Fibroblast of skin of scalp (primary cell): ENCODE measurements around the gene KCNB1.

Source experiments
- DNase-seq: peaks from one replicate; pipeline ENCODE4 v3.0.0-alpha.2; 2013

The KCNB1 gene

DNA sequence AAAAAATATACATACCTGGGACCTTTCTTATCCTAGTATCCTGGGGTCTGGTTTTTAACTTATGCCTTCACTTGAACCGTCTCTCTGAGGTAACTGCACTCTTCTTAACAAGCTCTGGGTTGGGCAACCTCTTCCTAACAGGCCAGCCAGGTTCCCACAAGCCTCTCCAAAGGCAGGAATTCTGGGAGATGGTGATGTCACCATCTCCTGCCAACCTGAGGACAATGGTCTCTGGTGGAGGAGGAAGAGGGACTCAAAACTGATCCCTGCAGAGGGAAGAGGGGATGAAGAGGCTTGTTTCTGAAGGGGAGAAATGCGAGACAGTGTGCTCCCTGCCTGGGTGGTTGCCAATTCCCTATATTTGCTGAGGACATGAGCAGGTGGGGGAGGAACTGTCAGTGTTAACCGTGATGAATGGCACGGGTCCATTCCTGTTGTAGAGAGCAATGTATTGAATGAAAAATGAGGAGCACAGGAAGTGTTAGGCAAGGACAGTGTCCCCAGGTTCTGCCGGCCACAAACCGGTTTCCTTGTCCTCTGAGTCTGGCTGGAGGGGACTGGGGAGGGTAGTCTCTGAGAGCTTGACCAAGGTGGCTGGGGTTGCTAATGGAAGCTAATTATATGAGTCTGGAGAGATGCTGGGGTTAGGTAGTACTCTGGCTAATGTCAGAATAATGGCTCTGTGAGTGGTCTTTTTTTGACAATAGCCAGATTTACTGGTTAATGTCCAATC, 95.5 kb downstream of the KCNB1 start:
- DNase-seq, result no peak

DNA sequence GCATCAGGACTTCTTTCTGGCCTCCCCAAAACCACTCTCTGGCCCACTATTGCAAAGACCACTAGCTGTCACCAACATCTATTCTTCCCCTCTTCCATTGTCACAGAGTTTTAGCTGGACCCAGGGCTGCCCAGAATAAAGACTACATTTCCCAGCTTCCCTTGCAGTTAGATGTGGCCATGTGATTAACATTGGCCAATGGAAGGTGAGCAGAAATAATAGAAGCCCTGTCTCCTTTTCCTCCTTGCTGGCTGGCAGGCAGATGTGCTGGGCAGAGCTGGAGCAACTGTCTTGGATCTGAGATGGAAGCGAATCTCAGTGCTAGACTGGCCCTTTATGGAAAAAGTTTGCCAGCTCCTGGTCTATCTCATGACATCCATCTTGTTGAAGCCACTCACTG, 97.0 kb downstream of the KCNB1 start:
- DNase-seq, result peak; percentile 49

DNA sequence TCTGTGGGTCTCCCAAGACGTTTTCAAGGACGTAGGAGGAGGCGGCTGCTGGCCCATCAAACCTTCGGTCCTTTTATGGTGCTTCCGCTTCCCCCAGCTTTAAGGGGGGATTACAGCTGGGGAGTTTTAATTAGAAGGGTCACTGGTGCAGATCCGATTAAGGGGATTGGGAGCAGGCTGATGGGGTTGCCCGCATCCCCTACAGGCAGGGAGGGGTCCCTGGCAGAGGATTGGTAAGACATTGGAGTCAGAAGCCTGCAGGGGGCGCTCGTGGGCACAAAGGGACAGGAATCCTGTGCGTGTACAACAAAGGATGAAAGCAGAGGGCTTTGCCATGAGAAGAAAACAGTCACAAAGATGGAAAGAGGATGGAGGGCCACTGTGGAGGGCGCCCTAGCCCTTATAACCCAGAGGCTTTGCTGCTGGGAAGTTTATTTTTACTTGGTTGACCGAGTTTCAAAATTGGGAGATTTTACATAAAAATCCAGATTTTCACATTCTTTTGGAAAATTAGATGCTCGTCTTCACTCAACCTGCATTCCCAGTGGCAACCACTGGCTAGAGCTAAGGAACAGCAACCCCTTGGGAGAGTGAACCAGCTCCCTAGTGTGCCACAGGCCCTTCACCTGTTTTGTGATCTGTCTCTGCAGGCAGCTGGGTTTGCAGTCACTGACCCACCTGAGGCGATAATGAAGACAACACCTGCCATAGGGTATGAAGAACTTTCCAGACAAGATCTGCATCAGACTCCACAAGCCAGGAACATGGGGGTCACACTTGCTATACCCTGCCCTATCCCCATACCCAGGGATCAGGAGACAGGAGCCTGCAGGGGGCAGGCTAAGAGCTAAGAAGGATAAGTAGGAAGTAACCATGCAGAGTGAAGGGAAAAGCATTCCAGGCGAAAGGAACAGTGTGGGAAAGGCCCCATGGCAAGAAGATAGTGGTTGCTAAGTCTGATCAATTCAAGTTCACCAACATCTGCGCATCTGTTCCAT, 97.7 kb downstream of the KCNB1 start:
- DNase-seq, result peak; percentile 54

DNA sequence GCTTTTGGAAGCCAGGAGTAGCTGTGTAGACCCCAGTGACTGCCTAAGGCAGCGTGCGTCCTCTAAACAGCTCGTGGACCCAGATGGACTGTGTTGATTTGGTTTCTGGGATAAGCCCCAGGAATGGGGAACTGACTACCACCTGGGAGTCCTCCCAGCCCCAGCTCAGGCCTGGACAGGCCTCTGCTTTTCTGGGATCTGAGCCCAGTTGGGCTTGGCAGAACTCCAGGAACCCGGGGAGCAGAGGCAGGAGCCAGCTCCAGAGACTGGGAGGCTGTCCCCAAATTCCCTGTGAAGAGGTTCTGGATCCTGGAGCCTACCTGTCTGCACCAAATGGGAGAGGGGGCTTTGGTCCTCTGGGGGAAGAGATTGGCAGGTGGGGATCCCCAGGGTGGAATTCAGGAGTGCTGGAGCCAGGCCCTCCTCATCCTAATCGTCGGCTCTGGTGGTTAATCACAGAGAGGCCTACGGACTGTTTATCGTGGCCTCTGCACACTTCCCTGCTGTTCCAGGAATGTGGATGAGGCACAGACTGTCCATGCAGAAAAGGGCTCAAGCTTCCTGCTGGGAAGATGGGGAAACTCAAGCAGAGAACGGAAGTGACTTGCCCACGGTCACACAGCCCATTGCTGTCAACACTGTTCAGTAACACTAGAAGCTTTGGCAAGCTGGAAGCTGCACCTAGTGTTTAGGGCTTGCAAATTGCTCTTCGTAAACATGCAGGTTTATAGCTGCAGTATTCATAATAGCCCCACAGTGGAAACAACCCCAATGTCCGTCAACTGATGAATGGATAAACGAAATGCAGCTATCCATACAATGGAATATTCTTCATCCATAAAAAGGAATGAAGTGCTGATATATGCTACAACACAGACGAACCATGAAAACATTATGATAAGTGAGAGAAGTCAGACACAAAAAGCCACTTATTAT, 100.6 kb downstream of the KCNB1 start:
- peak; percentile 79 for DNase-seq

DNA sequence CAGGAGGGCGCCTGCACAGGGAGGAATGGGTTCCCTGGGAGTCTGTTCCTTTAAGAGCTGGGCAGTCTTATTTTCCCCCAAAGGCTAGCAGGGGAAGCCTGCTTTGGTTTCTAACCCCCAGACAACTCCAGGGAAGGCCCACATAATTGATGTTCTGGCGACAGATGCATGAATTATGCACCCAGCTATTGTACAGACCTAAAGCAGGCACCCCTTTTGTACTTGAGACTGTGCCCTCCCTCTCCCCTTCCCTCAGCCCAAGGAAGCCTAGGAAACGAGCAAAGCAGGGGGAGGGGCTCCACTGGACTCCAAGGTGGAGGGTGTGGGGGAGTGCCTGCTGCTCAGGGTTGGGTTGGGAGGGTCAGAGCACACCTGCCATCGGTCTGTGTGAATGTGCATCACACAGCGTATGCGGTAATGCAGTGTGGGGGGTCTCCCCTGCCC, 102.1 kb downstream of the KCNB1 start:
- DNase-seq, result no peak

DNA sequence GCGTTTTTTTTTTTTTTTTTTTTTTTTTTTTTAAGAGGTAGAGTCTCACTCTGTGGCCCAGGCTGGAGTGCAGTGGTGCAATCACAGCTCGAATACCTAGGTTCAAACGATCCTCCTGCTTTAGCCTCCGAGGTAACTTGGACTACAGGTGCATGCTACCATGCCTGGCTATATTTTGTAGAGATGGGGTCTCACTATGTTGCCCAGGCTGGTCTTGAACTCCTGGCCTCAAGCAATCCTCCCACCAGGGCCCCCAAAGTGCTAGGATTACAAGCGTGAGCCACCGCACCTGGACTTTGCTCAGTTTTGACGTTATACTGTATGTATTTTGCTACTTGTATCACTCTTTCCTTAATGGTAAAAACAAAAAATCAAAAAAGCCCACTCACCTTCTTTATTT, 103.1 kb downstream of the KCNB1 start:
- no peak for DNase-seq

DNA sequence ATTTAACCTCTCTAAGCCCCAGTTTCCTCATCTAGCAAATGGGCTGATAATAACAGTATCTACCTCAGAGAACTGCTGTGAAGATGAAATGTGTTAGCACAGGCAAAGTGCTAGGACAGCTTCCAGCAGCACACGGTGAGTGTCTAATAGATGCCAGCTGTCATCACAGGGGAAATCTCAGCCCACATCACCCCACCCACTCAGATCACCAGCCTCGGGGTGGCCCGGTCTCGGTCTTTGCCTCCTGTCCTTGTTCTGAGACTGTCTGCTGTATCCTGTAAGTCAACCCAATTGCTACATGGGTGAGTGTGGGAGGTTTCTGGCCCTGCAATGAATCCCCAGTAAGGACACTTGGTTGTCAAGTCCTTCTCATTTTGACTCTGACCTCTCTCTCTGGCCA, 105.1 kb downstream of the KCNB1 start:
- DNase-seq, result no peak

DNA sequence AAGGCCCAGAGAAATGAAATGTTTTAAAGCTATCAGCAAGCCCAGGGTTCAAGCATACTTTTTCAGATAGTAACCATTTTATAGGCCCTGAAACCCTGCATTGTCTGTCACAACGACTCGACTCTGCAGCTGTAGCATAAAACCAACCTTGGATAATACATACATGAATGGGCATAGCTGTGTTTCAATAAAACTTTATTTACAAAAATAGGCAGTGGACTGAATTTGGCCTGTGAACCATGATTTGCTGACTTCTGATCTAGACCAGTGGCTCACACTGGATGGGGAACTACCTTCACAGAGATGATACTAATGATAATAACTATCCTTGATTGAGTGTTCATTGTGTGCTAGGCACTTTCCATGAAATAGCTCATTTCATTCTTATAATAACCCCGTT, 107.3 kb downstream of the KCNB1 start:
- DNase-seq, result no peak

DNA sequence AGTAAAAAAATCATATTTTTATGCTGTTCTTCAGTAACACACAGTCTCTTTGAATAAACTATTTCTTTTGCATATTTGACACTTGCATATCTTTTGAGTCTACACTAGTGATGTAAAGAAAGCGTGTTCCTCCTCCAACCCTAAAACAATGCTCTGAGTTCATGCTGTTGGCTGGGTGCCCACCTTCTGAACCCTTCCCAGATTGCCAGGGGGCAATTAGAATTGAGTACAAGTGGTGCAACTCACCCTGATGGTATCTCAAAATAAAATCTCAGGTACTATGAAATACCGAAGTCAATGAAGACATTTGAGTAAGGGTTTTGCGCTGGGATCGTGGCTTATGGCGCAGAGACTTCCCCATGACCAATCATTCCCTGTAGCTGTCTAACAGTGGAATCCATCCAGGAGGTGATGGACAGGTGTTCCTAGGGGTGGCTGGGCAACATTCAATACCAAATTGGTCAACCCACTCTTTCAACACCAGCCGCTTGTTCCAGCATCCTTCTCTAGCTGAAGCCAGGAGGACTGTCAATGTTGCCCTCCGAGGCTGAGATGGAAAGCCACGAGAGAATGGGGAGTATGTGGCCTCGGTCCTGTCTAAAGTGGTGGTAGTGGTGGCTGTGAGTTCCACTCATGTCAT, 110.3 kb downstream of the KCNB1 start:
- no peak for DNase-seq

DNA sequence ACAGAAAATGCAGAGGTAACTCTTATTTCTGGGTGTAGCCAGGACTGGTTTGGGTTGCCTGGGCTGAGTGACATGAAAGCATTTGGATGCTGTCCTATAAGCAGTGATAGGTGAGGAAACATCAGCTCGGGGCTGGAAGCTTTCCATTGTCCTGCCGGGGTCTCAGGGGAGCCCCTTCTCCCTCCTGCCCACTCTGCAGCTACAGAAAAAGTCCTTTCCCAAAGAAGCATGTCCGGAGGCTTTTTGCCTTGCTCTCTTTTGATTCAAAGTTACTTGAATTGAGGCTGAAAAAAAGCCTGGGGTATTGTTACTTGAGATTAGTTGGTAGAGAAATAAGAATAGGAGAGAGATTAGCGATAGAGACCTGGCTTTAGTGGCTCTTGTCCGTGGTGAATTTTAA, 113.9 kb downstream of the KCNB1 start:
- no peak for DNase-seq

DNA sequence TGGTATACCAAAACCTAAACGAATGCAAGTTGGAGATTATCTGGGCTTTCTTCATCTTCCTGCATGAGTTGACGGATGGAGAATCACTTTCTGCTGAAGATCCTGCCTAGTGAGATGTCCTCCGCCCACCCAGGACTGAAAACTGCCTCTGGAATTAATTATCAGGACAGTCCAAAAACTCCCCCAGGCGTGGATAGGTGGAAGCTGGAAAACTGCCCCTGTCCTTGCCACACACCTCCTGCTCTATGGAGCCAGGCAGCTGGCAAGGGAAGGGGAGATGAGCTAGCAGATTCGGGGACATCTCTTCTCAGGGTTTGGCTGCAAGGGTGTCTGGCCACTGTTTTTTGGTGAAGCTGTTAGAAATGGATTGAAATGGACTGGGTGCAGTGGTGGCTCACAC, 115.4 kb downstream of the KCNB1 start:
- no peak for DNase-seq

DNA sequence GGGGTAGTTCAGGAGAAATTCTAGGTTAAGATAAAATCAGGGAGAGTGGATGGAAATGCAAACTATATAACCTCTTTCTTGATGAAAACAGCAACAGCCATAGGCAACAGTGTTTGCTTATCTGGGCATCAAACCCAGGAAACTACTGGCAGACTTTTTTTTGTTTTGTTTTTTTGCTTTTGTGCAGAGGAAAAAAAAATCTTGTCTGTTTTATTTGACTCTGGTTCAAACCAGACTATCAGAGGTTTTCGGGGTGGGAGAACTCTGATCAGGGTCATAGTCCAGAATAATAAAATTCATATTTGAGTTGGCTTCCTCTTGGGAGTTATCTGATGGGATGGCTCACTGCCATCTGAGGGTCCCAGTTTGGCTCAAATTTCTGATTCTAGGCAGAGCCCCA, 115.8 kb downstream of the KCNB1 start:
- no peak for DNase-seq

DNA sequence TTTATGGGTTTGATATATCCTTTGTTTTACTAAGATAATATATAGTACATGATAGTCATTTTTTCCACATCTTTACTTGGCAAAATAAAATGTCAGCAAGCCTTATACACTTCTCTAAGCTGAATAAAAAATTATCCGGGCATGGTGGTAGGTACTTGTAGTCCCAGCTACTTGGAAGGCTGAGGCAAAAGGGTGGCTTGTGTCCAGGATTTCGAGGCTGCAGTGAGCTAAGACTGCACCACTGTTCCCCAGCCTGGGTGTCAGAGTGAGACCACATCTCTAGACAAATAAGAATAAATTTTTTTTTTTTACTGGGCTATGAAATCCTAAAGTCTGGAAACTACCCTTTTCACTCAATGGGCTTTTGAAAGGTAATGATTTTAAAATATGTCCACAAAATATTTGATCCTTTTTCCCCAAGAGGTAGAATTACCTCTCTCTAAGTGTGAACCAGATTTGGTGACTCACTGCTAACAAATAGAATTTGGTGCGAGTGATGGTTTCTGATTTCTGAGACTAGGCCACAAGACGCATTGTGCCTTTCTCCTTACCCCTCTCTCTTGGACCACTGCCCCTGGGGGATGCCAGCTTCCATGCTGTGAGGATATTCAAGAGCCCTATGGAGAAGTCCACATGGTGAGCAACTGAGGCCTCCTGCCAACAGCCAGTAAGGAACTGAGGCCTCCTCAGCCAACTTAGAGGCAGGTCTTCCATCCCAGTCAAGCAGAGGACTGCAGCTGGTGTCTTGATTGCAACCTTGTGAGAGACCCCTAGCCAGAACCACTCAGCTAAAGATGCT, 120.4 kb downstream of the KCNB1 start:
- no peak for DNase-seq

DNA sequence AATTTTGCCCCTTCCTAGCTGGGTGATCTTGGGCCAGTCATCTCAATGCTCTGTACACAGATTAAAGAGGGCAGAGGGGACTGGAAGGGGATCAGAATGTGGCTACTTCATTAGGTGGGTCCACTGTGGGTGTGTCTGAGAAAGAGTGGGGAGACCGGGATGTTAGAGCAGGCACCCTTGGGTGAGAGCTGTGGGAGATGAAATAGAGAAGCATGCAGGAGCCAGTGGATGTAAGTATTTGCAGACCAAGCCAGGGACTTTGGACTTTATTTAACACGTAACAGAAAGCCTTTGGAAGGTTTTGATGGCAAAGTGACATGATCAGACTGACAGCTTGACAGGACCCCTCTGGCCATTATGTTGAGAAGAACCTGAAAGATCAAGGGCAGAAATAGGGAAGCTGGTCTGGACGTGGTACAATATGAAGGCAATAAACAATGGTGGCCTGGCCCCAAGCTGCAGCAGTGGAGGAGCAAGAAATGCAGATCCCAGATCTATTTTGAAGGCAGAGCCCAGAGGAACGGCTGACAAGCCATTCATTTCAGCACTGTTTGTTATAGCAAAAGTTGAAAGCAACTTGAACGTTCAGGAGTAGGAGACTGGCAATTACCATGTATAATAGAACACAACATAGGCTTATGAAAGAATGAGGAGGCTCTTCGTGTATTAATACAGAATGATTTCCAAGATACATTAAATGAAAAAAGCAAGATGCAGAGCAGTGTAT, 122.1 kb downstream of the KCNB1 start:
- no peak for DNase-seq

DNA sequence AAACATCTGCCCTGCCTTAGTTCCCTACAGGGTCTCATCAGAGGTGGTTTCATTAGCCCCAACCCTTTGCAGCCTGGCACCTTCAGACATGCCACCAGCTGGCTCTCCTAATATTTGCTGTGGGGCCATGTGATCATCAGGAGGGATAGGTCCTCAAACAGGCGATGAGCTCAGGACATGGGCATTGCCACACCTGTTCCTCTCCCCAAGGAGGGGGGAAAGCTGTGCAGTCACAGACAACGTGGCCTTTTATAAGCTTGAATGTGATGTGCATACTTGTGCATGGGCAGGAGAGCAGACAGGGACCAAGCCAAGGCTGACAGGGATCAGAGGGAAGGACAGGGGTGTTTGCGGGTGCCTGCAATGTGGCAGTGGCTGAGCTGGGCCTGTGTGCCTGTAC, 125.8 kb downstream of the KCNB1 start:
- DNase-seq, result no peak

DNA sequence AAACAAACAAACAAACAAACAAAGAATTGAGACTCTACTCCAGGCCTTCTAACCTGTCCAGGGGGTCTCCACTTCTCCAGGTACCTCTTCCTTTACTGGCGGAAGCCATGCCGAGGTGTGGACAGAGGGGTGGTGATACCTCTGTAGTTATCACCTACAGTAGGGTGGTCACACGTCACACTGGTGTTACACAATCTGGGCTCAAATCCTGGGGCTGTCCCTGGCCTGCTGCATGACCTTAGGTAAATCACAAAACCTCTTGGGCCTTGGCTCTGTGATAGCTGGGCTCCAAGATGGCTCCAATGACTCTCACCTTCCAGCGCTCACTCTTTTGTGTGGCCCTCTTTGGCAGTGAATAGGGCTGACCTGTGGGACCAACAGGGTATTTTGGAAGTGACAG, 127.8 kb downstream of the KCNB1 start:
- DNase-seq, result no peak

DNA sequence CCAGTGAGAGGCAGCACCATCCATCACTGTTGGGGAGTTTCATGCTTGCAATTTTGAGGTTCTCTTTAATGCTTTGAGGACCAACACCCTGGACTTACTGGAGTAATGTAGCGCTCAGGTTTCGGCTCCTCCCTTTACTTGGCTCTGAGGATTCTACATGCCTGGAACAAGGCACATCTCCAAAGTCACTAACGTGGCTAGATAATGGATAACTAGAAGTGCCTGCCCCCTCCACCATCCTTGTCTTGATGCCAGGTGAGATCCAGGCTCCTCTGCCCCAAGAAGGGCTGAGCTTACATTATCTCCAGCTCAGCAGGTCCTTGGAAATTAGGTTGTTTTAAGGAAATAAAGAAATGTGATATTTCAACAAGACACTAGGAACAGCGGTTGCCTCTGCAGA, 129.1 kb downstream of the KCNB1 start:
- no peak for DNase-seq

DNA sequence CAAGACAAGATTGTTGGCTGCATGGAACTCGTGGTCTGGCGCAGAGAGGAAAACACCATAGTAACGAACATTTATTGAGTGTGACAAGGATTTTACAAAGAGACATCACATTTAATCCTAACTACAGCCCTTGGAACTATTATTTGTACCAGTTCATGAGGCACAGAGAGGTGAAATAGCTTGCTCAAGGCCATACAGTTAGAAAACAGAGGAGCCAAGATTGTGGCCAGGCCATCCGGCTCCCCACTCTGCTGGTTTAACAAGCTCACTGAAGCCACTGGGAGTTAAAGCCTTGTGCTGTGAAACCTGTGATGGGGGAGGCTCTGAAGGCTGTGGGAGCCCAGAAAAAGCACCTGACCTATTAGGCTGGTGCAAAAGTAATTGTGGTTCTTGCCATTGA, 129.7 kb downstream of the KCNB1 start:
- no peak for DNase-seq

DNA sequence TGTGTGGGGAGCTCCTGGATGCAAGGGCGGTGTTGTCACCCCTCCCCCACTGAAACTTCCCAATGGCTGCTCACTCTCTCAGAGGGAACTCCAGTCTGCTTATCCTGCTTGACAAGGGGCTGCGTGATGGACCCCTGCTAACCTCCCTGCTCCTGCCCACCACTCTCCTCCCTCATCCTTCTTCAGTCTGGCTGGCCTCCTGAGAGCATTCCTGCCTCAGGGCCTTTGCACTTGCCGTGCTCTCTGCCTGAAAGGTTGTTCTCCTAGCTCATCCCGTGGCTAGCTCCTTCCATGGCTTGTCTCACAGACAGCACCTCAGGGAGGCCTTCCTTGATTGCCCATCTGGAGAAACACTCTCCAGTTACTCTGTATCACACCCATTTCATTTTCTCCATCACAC, 130.7 kb downstream of the KCNB1 start:
- no peak for DNase-seq

DNA sequence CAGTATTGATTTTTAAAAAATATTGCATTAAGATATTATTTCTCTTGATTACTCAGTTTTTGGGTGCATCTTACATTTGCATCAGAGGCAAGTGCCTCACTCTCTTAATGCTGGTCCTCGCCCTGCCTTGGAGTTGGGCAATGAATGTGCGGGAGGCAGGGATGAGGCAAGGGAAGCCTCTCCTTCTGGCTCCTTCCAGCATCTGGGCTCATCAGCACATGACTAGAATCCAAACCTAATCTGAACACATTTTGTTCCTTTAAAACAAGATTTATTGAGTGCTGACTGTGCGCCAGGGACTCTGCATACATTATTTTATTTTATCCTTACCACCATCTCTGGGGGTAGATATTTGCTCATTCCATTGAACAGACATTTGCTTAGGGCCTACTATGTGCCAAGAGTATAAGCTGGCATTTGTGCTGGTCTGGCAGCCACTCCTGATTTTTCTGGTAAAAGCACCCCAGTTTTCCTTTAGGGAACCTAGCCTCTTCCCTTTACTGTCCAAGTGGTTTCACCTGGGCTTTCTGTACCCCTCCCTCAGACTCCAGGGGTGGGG, 132.7 kb downstream of the KCNB1 start:
- no peak for DNase-seq
